ENCODE results near the gene CST6. TPM values are rescaled to one million over a fixed set of nuclear protein-coding genes. Genes with fewer than 3 reads are reported as not detected.

The CST6 gene
- polyA plus RNA-seq, 3 donors, result 0.41 TPM; not detected in 2

- Histone ChIP-seq H3K9ac (ENCODE audit: insufficient read depth, low read length, poor library complexity, severe bottlenecking) (no peak within 1 kb of the TSS), H3K79me2 (ENCODE audit: insufficient read depth, low read length) (peaks cover 16% of the 10 kb centered on the region), H3K36me3 (replicated peaks in 1 of 2; ENCODE audit: control insufficient read depth in 1 of 2, insufficient read depth in 2 of 2, low read length in 2 of 2) (no peaks in the 10 kb centered on the region), H3K27ac (ENCODE audit: low read depth in 1 of 2, low read length in 2 of 2) (no peak within 1 kb of the TSS), H3K9me3 (replicated peaks in 1 of 2; ENCODE audit: control insufficient read depth in 1 of 2, insufficient read depth in 1 of 2, low read length in 2 of 2) (no peaks in the 10 kb centered on the region), H2AFZ (ENCODE audit: insufficient read depth, low read depth, low read length, poor library complexity, severe bottlenecking) (no peak within 1 kb of the TSS), H3K4me1 (ENCODE audit: control insufficient read depth in 1 of 2, insufficient read depth in 2 of 2, low read length in 2 of 2) (peaks cover 16 to 26% of the 10 kb centered on the region in 2 donors), H3K4me3 (replicated peaks in 1 of 3; ENCODE audit: low read depth in 2 of 3, low read length in 3 of 3) (no peak within 1 kb of the TSS), H3K4me2 (replicated peaks; ENCODE audit: extremely low read depth, low read length, poor library complexity, severe bottlenecking) (no peak within 1 kb of the TSS), H3K27me3 (ENCODE audit: control insufficient read depth in 2 of 2, insufficient read depth in 2 of 2, low read length in 2 of 2) (peaks cover 2 to 19% of the 10 kb centered on the region in 2 donors), H4K20me1 (ENCODE audit: insufficient read depth, low read length) (peaks cover 5% of the 10 kb centered on the region)
- Mint-ChIP-seq H3K4me1 (peaks cover 28% of the 10 kb centered on the region), H3K27ac (peak within 1 kb of the TSS in 1 of 7 donors; percentile 21), H3K4me3 (peak within 1 kb of the TSS in 1 of 2 donors; percentile 62), H3K9me3 (peaks cover 0 to 4% (median 0%) of the 10 kb centered on the region in 7 donors), H3K36me3 (peaks cover 6 to 7% of the 10 kb centered on the region in 2 donors), H3K27me3 (ENCODE audit: low read depth in 3 of 3) (peaks cover 18 to 31% (median 27%) of the 10 kb centered on the region in 3 donors)
- no peak for TF ChIP-seq CTCF (IDR thresholded peaks at IDR 0.05)
- WGBS (ENCODE audit: insufficient coverage), result 17% methylated on average over 22 of the region's 39 CpGs
- intact Hi-C loops (cut with micrococcal nuclease), result no loop called here
- no peak for DNase-seq
Observed at GRCh38 chr11:66048547-66049323, 36.9 kb downstream of the CST6 start, which contains the start of gene GAL3ST3. TSS of gene GAL3ST3 (minus strand) at chr11:66049161. CDS start at chr11:66045415, 3,746 bp downstream.

- peaks cover 19 to 24% of the 10 kb centered on the region in 2 donors for H3K36me3 Mint-ChIP-seq
- Histone ChIP-seq H3K4me2 (replicated peaks; ENCODE audit: extremely low read depth, low read length, poor library complexity, severe bottlenecking) (peak overlapping the region; percentile 85), H3K4me3 (replicated peaks in 1 of 3; ENCODE audit: low read depth in 2 of 3, low read length in 3 of 3) (no peak overlapping the region), H3K36me3 (replicated peaks in 1 of 2; ENCODE audit: control insufficient read depth in 1 of 2, insufficient read depth in 2 of 2, low read length in 2 of 2) (peaks cover 13 to 15% of the 10 kb centered on the region in 2 donors), H3K4me1 (ENCODE audit: control insufficient read depth in 1 of 2, insufficient read depth in 2 of 2, low read length in 2 of 2) (peaks cover 16 to 26% of the 10 kb centered on the region in 2 donors), H3K79me2 (ENCODE audit: insufficient read depth, low read length) (peaks cover 34% of the 10 kb centered on the region), H3K9me3 (replicated peaks in 1 of 2; ENCODE audit: control insufficient read depth in 1 of 2, insufficient read depth in 1 of 2, low read length in 2 of 2) (no peaks in the 10 kb centered on the region), H3K9ac (ENCODE audit: insufficient read depth, low read length, poor library complexity, severe bottlenecking) (no peak overlapping the region), H3K27me3 (ENCODE audit: control insufficient read depth in 2 of 2, insufficient read depth in 2 of 2, low read length in 2 of 2) (peaks cover 2 to 19% of the 10 kb centered on the region in 2 donors), H4K20me1 (ENCODE audit: insufficient read depth, low read length) (peaks cover 5% of the 10 kb centered on the region), H3K27ac (ENCODE audit: low read depth in 1 of 2, low read length in 2 of 2) (no peak overlapping the region), H2AFZ (ENCODE audit: insufficient read depth, low read depth, low read length, poor library complexity, severe bottlenecking) (peak overlapping the region; percentile 94)
- peaks cover 20% of the 10 kb centered on the region for H3K4me1 Mint-ChIP-seq
- peaks cover 0 to 4% (median 0%) of the 10 kb centered on the region in 7 donors for H3K9me3 Mint-ChIP-seq
- WGBS (ENCODE audit: insufficient coverage), result 100% methylated on average over 1 of the region's 5 CpGs
- no peak for DNase-seq
- peaks cover 18 to 25% (median 18%) of the 10 kb centered on the region in 3 donors for H3K27me3 Mint-ChIP-seq (ENCODE audit: low read depth in 3 of 3)
- H3K27ac Mint-ChIP-seq, result peak overlapping the region in 2 of 7 donors; percentile 33 to 57
- intact Hi-C loops (cut with micrococcal nuclease), result no loop called here
- no peak overlapping the region for H3K4me3 Mint-ChIP-seq
- TF ChIP-seq CTCF (IDR thresholded peaks at IDR 0.05), result no peak
Observed at GRCh38 chr11:66050581-66051231, 38.9 kb downstream of the CST6 start.
